SU-DHL-6 (cell line): ENCODE results near the gene TMEM184C.

Source experiments
- H2AFZ ChIP-seq: fragments of 200-600 bp; sonication (generic); 2 replicates; pipeline ENCODE4 v1.6.1; 2014; ENCODE audit warnings: low read depth, mild to moderate bottlenecking, moderate library complexity, mixed read lengths, antibody characterized with exemption, low read length; ENCODE audit not compliant: severe bottlenecking
- H3F3A ChIP-seq: fragments of 200-600 bp; shearing (Covaris generic); 2 replicates; pipeline ENCODE4 v1.6.0; 2016; ENCODE audit warnings: antibody characterized with exemption, mild to moderate bottlenecking; ENCODE audit not compliant: insufficient read depth
- H3K27ac ChIP-seq: fragments of 200-600 bp; sonication (generic); 2 replicates; pipeline ENCODE4 v1.5.1; 2016; ENCODE audit warnings: low read depth, mild to moderate bottlenecking, low read length, moderate library complexity, mixed read lengths
- H3K27me3 ChIP-seq: fragments of 200-600 bp; sonication (generic), shearing (Covaris generic); 2 replicates; pipeline ENCODE4 v1.6.0; 2014; ENCODE audit warnings: mild to moderate bottlenecking, low read length
- H3K36me3 ChIP-seq: fragments of 200-600 bp; sonication (generic); 2 replicates; pipeline ENCODE4 v1.6.1; 2014; ENCODE audit warnings: mild to moderate bottlenecking, low read length, mixed read lengths
- H3K4me2 ChIP-seq: fragments of 300-600, 200-600 bp; shearing (Covaris generic), sonication (generic); 2 replicates; pipeline ENCODE4 v1.6.0; 2014; ENCODE audit warnings: low read length, low read depth, mild to moderate bottlenecking; ENCODE audit not compliant: poor library complexity, severe bottlenecking
- H3K4me3 ChIP-seq: fragments of 200-600 bp; sonication (generic); 2 replicates; pipeline ENCODE4 v1.5.1; 2014; ENCODE audit warnings: antibody characterized with exemption, low read length, mild to moderate bottlenecking, mixed read lengths; ENCODE audit not compliant: insufficient read depth, poor library complexity, severe bottlenecking
- H3K79me2 ChIP-seq: fragments of 200-600 bp; sonication (generic); 2 replicates; pipeline ENCODE4 v1.6.1; 2014; ENCODE audit warnings: mild to moderate bottlenecking, low read length, moderate library complexity; ENCODE audit not compliant: insufficient read depth
- H3K9ac ChIP-seq: fragments of 200-600 bp; sonication (generic); 2 replicates; pipeline ENCODE4 v1.7.0; 2014; ENCODE audit warnings: mild to moderate bottlenecking, low read length
- H3K9me2 ChIP-seq: fragments of 200-600 bp; sonication (generic); replicated peaks from 2 replicates; pipeline ENCODE4 v1.6.1; 2014; ENCODE audit warnings: low read length; ENCODE audit not compliant: insufficient read depth
- H3K9me3 ChIP-seq: fragments of 200-600 bp; sonication (generic); 2 replicates; pipeline ENCODE4 v1.6.1; 2014; ENCODE audit warnings: low read length, mixed read lengths; ENCODE audit not compliant: insufficient read depth
- H4K20me1 ChIP-seq: fragments of 200-600 bp; sonication (generic); 2 replicates; pipeline ENCODE4 v1.6.1; 2014; ENCODE audit warnings: low read depth, mild to moderate bottlenecking, antibody characterized with exemption, low read length, moderate library complexity, mixed read lengths
- EZH2phosphoT487 ChIP-seq: fragments of 200-600 bp; sonication (generic), shearing (Covaris generic); conservative IDR thresholded peaks from 2 replicates; pipeline ENCODE4 v1.6.1; 2018; ENCODE audit warnings: mild to moderate bottlenecking, antibody characterized with exemption, low read length, moderate library complexity, mixed read lengths
- TF ChIP-seq, protein P1 (sequence below): fragments of 200-600 bp; sonication (generic); IDR thresholded peaks from one replicate; pipeline ENCODE4 v1.5.1; 2017; ENCODE audit warnings: antibody characterized with exemption, mild to moderate bottlenecking, low read length, moderate library complexity; ENCODE audit not compliant: insufficient read depth, poor library complexity, severe bottlenecking

The TMEM184C gene

DNA sequence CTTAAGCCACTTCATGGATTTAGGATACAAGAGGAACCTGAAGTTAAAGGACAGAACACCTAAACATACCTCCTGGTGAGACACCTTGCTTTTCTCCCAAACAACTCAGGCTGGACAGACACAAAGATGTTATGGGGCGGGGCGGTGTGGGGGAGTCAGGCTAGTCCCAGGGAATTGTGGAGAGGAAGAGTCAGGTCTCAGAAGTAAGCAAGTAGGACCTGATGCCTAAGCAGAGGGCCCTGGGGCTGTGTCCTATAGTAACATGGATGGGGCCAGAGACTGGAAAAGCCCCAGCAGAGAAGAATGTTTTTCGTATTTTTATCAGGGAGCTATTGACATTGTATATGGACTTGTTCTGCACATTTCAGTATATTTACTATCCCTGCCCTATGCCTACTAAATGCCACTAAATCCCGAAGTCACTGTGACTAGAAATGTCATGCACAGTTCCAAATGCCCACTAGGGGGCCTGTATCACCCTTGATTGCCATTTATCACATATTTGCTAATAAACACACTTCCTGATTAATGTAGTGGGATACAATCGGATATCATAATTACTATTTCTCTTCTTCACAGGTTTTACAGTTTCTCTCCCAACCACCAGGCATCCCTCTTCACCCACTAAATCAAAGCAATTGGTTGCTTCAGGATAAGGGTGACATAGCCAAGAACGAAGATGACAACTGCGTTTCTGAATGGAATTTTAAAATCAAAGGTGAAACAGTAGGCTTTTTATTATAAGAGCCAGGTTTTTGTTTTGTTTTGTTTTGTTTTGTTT lies 90.9 kb downstream of the TMEM184C start:
- no peak overlapping the region for H3K9ac ChIP-seq
- H3K27ac ChIP-seq: no peak overlapping the region
- no peak overlapping the region for H3K4me2 ChIP-seq
- no peaks in the 10 kb centered on the region for H3K27me3 ChIP-seq
- H3F3A ChIP-seq: no peaks in the 10 kb centered on the region
- no peaks in the 10 kb centered on the region for H4K20me1 ChIP-seq
- peak overlapping the region; percentile 15 for H2AFZ ChIP-seq
- no peak overlapping the region for H3K4me3 ChIP-seq
- no peaks in the 10 kb centered on the region for H3K9me2 ChIP-seq
- no peak for TF ChIP-seq EZH2phosphoT487
- TF ChIP-seq, protein P1, sequence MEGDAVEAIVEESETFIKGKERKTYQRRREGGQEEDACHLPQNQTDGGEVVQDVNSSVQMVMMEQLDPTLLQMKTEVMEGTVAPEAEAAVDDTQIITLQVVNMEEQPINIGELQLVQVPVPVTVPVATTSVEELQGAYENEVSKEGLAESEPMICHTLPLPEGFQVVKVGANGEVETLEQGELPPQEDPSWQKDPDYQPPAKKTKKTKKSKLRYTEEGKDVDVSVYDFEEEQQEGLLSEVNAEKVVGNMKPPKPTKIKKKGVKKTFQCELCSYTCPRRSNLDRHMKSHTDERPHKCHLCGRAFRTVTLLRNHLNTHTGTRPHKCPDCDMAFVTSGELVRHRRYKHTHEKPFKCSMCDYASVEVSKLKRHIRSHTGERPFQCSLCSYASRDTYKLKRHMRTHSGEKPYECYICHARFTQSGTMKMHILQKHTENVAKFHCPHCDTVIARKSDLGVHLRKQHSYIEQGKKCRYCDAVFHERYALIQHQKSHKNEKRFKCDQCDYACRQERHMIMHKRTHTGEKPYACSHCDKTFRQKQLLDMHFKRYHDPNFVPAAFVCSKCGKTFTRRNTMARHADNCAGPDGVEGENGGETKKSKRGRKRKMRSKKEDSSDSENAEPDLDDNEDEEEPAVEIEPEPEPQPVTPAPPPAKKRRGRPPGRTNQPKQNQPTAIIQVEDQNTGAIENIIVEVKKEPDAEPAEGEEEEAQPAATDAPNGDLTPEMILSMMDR: peak; percentile 80
- no peaks in the 10 kb centered on the region for H3K79me2 ChIP-seq
- no peaks in the 10 kb centered on the region for H3K36me3 ChIP-seq
- no peaks in the 10 kb centered on the region for H3K9me3 ChIP-seq

DNA sequence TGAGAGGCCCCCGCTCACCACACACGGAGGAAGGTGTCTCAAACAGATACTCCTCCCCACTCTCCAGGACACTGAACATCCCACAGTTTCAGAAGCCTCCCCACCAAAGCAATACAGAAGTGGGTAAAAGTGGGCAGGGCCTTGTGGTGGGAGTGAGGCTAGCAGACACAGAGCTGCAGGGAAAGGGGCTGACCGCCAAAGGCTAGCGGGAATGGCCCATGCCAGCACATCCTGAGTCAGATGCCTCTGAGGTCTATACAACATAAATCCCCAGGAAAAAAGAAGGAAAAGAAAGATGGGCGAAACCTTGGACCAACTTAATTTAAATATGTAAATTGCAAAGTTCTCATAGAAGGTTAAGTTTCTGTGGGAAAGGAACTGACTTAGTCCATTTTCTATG lies 92.8 kb downstream of the TMEM184C start:
- Histone ChIP-seq H3K9me3 (no peaks in the 10 kb centered on the region), H3K9me2 (no peaks in the 10 kb centered on the region), H3K36me3 (no peaks in the 10 kb centered on the region), H3K4me2 (no peak overlapping the region), H3F3A (no peaks in the 10 kb centered on the region), H4K20me1 (no peaks in the 10 kb centered on the region), H3K27ac (no peak overlapping the region), H2AFZ (no peak overlapping the region), H3K4me3 (no peak overlapping the region), H3K27me3 (no peaks in the 10 kb centered on the region), H3K79me2 (no peaks in the 10 kb centered on the region), H3K9ac (no peak overlapping the region)
- TF ChIP-seq, protein P1: no peak
- TF ChIP-seq EZH2phosphoT487: no peak

DNA sequence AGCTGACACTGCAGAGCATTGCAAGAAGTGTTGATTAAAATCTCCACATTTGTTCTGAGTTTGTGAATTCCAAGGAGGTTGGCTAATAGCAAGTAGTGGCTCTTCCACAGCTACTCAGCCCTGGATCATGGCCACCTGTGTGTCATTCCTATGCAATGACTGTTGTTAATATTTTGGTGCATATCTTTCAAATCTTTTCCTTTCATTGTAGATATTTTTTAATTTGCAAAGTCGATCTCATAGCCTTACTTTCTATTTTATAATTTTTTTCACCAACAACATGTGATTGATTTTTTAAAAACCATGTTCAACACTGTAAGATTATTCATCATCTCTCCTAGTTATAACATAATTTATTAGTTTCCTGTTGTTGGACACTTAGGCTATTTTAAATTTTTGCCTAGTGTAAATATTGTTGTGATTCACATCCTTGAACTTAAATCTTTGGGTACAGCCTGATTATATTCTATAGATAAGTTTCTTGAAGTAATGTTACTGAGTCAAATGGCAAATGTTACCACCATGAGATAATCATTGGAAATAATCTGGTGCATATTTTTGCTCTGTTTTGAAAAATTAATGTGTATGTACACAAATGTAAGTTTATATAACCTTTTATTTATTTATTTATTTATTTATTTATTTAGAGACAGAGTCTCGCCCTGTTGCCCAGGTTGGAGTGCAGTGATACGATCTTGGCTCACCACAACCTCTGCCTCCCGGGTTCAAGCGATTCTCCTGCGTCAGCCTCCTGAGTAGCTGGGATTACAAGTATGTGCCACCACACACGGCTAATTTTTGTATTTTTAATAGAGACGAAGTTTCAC lies 97.6 kb downstream of the TMEM184C start:
- no peak overlapping the region for H3K4me3 ChIP-seq
- no peaks in the 10 kb centered on the region for H3F3A ChIP-seq
- no peak overlapping the region for H3K27ac ChIP-seq
- no peaks in the 10 kb centered on the region for H3K79me2 ChIP-seq
- TF ChIP-seq EZH2phosphoT487: no peak
- TF ChIP-seq, protein P1: no peak
- H4K20me1 ChIP-seq: no peaks in the 10 kb centered on the region
- H3K9me3 ChIP-seq: no peaks in the 10 kb centered on the region
- no peak overlapping the region for H3K9ac ChIP-seq
- no peak overlapping the region for H3K4me2 ChIP-seq
- no peaks in the 10 kb centered on the region for H3K9me2 ChIP-seq
- H3K27me3 ChIP-seq: no peaks in the 10 kb centered on the region
- no peaks in the 10 kb centered on the region for H3K36me3 ChIP-seq
- H2AFZ ChIP-seq: no peak overlapping the region
